Measurements from ENCODE around the gene GPI. TPM values are rescaled to one million over a fixed set of nuclear protein-coding genes. Genes with fewer than 3 reads are reported as not detected.

GPI gene
- total and polyA plus RNA-seq, 2 of the 13 experiments (the other 11 are each of a cell fraction or from before 2014, with no cell fraction given) = 147 to 167 TPM

- ChIA-PET CTCF (ENCODE audit: low intra/inter-chr PET ratio, low total read pairs) (no interaction called here), POLR2A (interaction anchor here (1.3 kb wide), 1 partner anchor 71 kb away, joined by 4 read pairs; no protein-coding TSS in a partner anchor)
- Histone ChIP-seq H3K79me2 (ENCODE audit: insufficient read depth, low read length) (peaks cover 64% of the 10 kb centered on the region), H4K20me1 (ENCODE audit: insufficient read depth, low read length) (peaks cover 47% of the 10 kb centered on the region), H3K27ac (ENCODE audit: extremely low read length, insufficient read depth, low read length) (no peak overlapping the region), H3K27me3 (ENCODE audit: control insufficient read depth in 1 of 2, insufficient read depth in 2 of 2, low read length in 2 of 2) (no peaks in the 10 kb centered on the region; a peak in 1 of 5 replicates), H3K9me3 (ENCODE audit: low read length) (no peaks in the 10 kb centered on the region), H3K4me3 (replicated peaks in 1 of 3; ENCODE audit: insufficient read depth in 1 of 3, low read depth in 2 of 3, low read length in 3 of 3) (peak overlapping the region; percentile 87 to 90 (median 89); a peak in 5 of 6 replicates), H3K4me2 (ENCODE audit: low read depth, low read length) (peak overlapping the region; percentile 80), H3K9ac (ENCODE audit: insufficient read depth, low read depth, low read length) (peak overlapping the region; percentile 86; the same call in 1 of the 2 replicates), H2AFZ (ENCODE audit: low read length) (no peak overlapping the region), H3K4me1 (ENCODE audit: insufficient read depth, low read length) (peaks cover 41% of the 10 kb centered on the region), H3K36me3 (replicated peaks in 1 of 2; ENCODE audit: control insufficient read depth in 1 of 2, insufficient read depth in 2 of 2, low read length in 2 of 2) (peaks cover 10 to 42% of the 10 kb centered on the region in 2 experiments)
- in situ Hi-C loops (cut with HindIII; ENCODE audit: extremely low pct_ligation_motif_present, low pct_unique_long_range_greater_than_20kb) = no loop called here
- FAIRE-seq (no peak), ATAC-seq (peak; percentile 53; the same call in 2 of the 3 replicates), DNase-seq (ENCODE audit: low spot score) (peak; percentile 57)
- WGBS (ENCODE audit: low lambda C conversion rate) = 45% methylated on average over 6 of the region's 6 CpGs
- no TSS peak for BruUV-seq (replicated peaks)
- intact Hi-C loops (cut with micrococcal nuclease; ENCODE audit: unreplicated experiment) = no loop called here
- TF ChIP-seq ZNF770 (CRISPR knock-in tag; IDR thresholded peaks at IDR 0.05) = peak; percentile 31; the same call in 1 of the 2 replicates
- TF ChIP-seq TEAD3 (CRISPR knock-in tag; optimal IDR thresholded peaks at IDR 0.05; ENCODE audit: borderline replicate concordance) = peak; percentile 18
- peak; percentile 65 for TF ChIP-seq CTCF (CRISPR knock-in tag; IDR thresholded peaks at IDR 0.05)
- TF ChIP-seq HBP1 (CRISPR knock-in tag; IDR thresholded peaks at IDR 0.05; ENCODE audit: low read depth) = no peak
- TF ChIP-seq ZXDC (CRISPR knock-in tag; IDR thresholded peaks at IDR 0.05) = no peak
- no peak for TF ChIP-seq ZZZ3 (CRISPR knock-in tag; IDR thresholded peaks at IDR 0.05; ENCODE audit: borderline replicate concordance)
- TF ChIP-seq GABPA (IDR thresholded peaks at IDR 0.05; ENCODE audit: low read depth, low read length) = no peak
- TF ChIP-seq GABPA (CRISPR knock-in tag; IDR thresholded peaks at IDR 0.05; ENCODE audit: low read depth) = 0 out of 2 replicates have a peak, but pooled peaks have one; percentile 18
- TF ChIP-seq CCAR2 (optimal IDR thresholded peaks at IDR 0.05; ENCODE audit: low read depth, low read length) = no peak
- TF ChIP-seq CREB3 (CRISPR knock-in tag; IDR thresholded peaks at IDR 0.05) = no peak
- no peak for TF ChIP-seq FLYWCH1 (CRISPR knock-in tag; IDR thresholded peaks at IDR 0.05)
- 0 out of 2 replicates have a peak, but pooled peaks have one; percentile 32 for TF ChIP-seq RBFOX2 (IDR thresholded peaks at IDR 0.05; ENCODE audit: low read depth, low read length)
- TF ChIP-seq STAG1 (CRISPR knock-in tag; IDR thresholded peaks at IDR 0.05) = peak; percentile 43
- no peak for TF ChIP-seq ZNF547 (CRISPR knock-in tag; IDR thresholded peaks at IDR 0.05)
Observed at GRCh38 chr19:34430738-34431625, 66.0 kb downstream of the GPI start.
